ENCODE measurements around the gene LPCAT3.

The LPCAT3 gene

GRCh38 chr12:6954316-6955107 is 63.8 kb downstream of the LPCAT3 start:
- no peak overlapping the region for H3K4me3 ChIP-seq (ENCODE audit: low read depth, low read length)

- H3K4me3 ChIP-seq (ENCODE audit: low read depth, low read length): no peak overlapping the region
Observed at GRCh38 chr12:6953442-6954315, 64.6 kb downstream of the LPCAT3 start.

GRCh38 chr12:6952863-6953441 is 65.3 kb downstream of the LPCAT3 start:
- no peak overlapping the region for H3K4me3 ChIP-seq (ENCODE audit: low read depth, low read length)

GRCh38 chr12:6952121-6952862 is 66.0 kb downstream of the LPCAT3 start:
- no peak overlapping the region for H3K4me3 ChIP-seq (ENCODE audit: low read depth, low read length)

- H3K4me3 ChIP-seq (ENCODE audit: low read depth, low read length): no peak overlapping the region
Observed at GRCh38 chr12:6951551-6952120, 66.6 kb downstream of the LPCAT3 start.

- H3K4me3 ChIP-seq (ENCODE audit: low read depth, low read length): no peak within 1 kb of the TSS
Observed at GRCh38 chr12:6950811-6951540, 67.3 kb downstream of the LPCAT3 start, which contains the start of gene PTPN6. PTPN6 (plus strand) TSS chr12:6951356; CDS start chr12:6951513, 157 bp downstream.

- no peak overlapping the region for H3K4me3 ChIP-seq (ENCODE audit: low read depth, low read length)
Observed at GRCh38 chr12:6950401-6950801, 67.9 kb downstream of the LPCAT3 start.

- no peak overlapping the region for H3K4me3 ChIP-seq (ENCODE audit: low read depth, low read length)
Observed at GRCh38 chr12:6948873-6949594, 69.2 kb downstream of the LPCAT3 start.

GRCh38 chr12:6947615-6948014 is 70.7 kb downstream of the LPCAT3 start:
- no peak overlapping the region for H3K4me3 ChIP-seq (ENCODE audit: low read depth, low read length)

- peak overlapping the region; percentile 67 for H3K4me3 ChIP-seq (ENCODE audit: low read depth, low read length)
Observed at GRCh38 chr12:6946920-6947374, 71.3 kb downstream of the LPCAT3 start.

GRCh38 chr12:6946033-6946919 is 72.0 kb downstream of the LPCAT3 start:
- peak overlapping the region; percentile 67 for H3K4me3 ChIP-seq (ENCODE audit: low read depth, low read length)

- H3K4me3 ChIP-seq (ENCODE audit: low read depth, low read length): peak overlapping the region; percentile 14
Observed at GRCh38 chr12:6945613-6946012, 72.7 kb downstream of the LPCAT3 start.

GRCh38 chr12:6944381-6945186 is 73.7 kb downstream of the LPCAT3 start:
- peak overlapping the region; percentile 90 for H3K4me3 ChIP-seq (ENCODE audit: low read depth, low read length)

GRCh38 chr12:6943722-6944380 is 74.4 kb downstream of the LPCAT3 start, which contains the start of the genes C12orf57 and RNU7-1:
C12orf57 (plus strand) TSS chr12:6944022; CDS start chr12:6944122, 100 bp downstream.
RNU7-1 (plus strand) TSS chr12:6943816.
- peak within 1 kb of the TSS; percentile 90 for H3K4me3 ChIP-seq (ENCODE audit: low read depth, low read length)

GRCh38 chr12:6943389-6943721 is 74.9 kb downstream of the LPCAT3 start:
- no peak overlapping the region for H3K4me3 ChIP-seq (ENCODE audit: low read depth, low read length)

GRCh38 chr12:6942331-6942665 is 76.0 kb downstream of the LPCAT3 start:
- H3K4me3 ChIP-seq (ENCODE audit: low read depth, low read length): no peak overlapping the region

GRCh38 chr12:6941782-6942181 is 76.5 kb downstream of the LPCAT3 start:
- no peak overlapping the region for H3K4me3 ChIP-seq (ENCODE audit: low read depth, low read length)
